ENCODE results near the gene RMND1.

Gene RMND1

DNA sequence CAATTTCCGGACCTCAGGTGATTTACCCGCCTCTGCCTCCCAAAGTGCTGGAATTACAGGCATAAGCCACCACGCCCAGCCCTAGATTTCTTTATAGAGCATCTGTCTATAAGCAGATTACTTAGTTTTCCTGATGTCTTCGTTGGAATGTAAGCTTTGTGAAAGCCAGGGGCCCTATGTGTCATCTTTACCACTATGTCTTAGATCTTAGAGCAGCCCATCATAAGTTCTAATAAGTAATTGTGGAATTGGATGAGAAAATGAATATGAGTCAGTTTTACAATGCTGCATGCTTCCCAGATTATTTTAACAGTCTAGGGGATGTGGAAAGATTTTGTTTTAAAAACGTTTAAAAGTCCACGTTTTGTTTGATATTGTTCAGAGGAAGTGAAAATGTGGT, 51.5 kb downstream of the RMND1 start:
- TF ChIP-seq, protein P1, sequence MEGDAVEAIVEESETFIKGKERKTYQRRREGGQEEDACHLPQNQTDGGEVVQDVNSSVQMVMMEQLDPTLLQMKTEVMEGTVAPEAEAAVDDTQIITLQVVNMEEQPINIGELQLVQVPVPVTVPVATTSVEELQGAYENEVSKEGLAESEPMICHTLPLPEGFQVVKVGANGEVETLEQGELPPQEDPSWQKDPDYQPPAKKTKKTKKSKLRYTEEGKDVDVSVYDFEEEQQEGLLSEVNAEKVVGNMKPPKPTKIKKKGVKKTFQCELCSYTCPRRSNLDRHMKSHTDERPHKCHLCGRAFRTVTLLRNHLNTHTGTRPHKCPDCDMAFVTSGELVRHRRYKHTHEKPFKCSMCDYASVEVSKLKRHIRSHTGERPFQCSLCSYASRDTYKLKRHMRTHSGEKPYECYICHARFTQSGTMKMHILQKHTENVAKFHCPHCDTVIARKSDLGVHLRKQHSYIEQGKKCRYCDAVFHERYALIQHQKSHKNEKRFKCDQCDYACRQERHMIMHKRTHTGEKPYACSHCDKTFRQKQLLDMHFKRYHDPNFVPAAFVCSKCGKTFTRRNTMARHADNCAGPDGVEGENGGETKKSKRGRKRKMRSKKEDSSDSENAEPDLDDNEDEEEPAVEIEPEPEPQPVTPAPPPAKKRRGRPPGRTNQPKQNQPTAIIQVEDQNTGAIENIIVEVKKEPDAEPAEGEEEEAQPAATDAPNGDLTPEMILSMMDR (IDR thresholded peaks at IDR 0.05) = no peak
- TF ChIP-seq ZFX (IDR thresholded peaks at IDR 0.05; ENCODE audit: borderline replicate concordance) = no peak
- no peak overlapping the region for H3K27ac ChIP-seq

DNA sequence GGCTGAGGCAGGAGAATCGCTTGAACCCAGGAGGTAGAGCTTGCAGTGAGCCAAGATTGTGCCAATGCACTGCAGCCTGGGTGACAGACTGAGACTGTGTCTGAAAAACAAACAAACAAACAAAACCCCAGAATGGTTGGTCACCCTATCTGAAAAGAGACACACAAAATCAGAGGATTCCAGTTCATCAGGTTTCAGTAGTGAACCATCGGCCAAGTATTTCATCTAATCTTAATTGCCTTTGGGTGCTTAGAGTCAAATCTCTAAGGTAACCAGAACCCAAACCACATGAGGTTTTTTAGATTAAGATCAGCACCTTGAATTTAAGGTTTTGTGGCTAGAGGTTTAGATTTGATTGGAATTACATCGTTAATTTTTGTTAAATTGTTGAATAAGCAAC, 52.2 kb downstream of the RMND1 start:
- no peak overlapping the region for H3K27ac ChIP-seq

DNA sequence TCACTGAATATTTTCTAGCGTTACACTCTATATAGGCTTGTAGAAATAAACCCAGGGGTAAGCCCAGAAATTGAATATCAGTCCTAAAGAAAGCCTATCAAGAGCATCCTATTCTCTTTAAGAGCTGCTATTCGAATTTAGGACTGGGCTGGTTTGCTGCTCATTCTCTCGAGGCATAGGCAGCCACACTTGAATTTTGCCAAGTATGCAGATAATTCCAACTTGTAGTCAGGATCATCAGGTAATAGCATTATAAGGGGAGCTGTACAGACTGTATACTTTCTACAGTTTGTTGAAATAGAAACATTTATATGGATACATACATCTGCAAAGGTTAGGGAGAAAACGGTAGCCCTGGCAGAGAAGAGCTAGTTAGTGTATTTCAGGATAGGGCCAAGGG, 58.5 kb downstream of the RMND1 start:
- no peak for TF ChIP-seq ZFX (IDR thresholded peaks at IDR 0.05; ENCODE audit: borderline replicate concordance)
- TF ChIP-seq, protein P1 (IDR thresholded peaks at IDR 0.05) = no peak
- no peak overlapping the region for H3K27ac ChIP-seq

More for the DNA sequence above, 52.2 kb downstream of the RMND1 start:
- TF ChIP-seq ZFX (IDR thresholded peaks at IDR 0.05; ENCODE audit: borderline replicate concordance) = no peak
- TF ChIP-seq, protein P1 (IDR thresholded peaks at IDR 0.05) = no peak

DNA sequence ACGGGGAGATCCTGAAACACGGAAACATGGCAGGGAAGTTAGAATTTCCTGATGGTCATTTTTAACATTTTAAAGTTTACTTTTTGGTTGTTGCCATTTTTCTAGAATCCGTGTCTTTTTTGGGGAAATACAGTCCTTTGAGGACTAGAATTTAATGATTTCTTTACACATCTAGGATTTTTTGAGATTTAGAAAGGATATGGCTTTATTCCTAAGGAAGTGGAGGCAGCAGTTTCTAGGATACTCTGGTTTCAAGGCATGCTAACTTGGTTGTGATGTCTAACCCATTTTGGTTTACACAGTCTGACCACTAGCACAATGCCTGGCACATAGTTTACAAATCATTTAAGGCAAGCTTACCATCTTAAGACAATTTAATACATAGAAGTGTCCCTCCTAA, 59.5 kb downstream of the RMND1 start:
- peak overlapping the region; percentile 100 for H3K27ac ChIP-seq

DNA sequence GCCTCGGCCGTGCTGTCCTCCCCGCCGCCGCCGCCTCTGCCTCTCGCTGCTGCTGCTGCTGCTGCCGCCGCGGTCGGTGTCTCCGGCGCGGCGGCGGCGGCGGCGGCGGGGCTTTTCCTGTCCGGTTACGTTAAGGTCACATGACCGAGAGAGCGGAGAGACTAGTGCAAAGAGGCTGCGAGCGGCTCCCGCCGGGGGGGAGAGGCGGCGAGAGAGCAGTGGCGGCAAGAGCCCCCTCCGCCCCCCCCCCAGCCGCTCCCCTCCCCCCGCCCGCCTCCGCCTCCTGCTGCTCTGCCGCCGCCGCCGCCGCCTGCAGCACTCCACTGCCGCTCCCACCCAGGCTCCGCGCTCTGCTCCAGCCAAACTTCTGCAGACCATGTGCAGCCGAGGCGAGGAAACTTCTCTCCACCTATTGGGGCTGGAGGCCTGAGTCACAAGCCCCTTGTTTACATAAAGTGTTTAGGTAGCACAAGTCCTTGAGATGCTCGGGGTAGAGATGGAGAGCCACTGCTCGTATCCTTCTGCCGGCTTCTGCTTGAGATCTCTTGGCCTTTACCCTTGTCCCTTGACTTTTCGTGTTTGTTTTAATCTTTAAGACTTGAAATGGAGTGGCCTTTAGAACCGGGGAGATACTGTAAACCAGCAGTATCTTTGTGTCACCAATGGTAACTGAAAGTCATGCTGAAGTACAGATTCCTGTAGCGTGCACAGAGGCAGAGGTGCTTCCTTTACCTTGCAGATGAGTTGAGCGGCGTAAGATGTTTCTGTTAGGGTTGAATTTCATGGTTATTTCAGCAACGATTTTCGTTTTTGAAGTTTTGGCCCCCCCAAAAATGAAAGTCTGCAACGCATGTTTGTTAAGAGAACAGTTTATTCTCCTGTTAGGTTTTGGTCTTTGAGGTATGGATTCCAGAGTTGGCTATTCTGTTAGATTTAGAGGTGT, 60.2 kb downstream of the RMND1 start, which contains the start of gene ZBTB2:
Gene ZBTB2 (minus strand): TSS at position 89 of the 943 bp plus-strand sequence. CDS start 17,922 bp downstream, outside the sequence.
- TF ChIP-seq, protein P1 (IDR thresholded peaks at IDR 0.05) = no peak
- no peak for TF ChIP-seq ZFX (IDR thresholded peaks at IDR 0.05; ENCODE audit: borderline replicate concordance)
- H3K27ac ChIP-seq = peak within 1 kb of the TSS; percentile 100

More for the DNA sequence above, 59.5 kb downstream of the RMND1 start:
- TF ChIP-seq ZFX (IDR thresholded peaks at IDR 0.05; ENCODE audit: borderline replicate concordance) = no peak
- TF ChIP-seq, protein P1 (IDR thresholded peaks at IDR 0.05) = no peak

DNA sequence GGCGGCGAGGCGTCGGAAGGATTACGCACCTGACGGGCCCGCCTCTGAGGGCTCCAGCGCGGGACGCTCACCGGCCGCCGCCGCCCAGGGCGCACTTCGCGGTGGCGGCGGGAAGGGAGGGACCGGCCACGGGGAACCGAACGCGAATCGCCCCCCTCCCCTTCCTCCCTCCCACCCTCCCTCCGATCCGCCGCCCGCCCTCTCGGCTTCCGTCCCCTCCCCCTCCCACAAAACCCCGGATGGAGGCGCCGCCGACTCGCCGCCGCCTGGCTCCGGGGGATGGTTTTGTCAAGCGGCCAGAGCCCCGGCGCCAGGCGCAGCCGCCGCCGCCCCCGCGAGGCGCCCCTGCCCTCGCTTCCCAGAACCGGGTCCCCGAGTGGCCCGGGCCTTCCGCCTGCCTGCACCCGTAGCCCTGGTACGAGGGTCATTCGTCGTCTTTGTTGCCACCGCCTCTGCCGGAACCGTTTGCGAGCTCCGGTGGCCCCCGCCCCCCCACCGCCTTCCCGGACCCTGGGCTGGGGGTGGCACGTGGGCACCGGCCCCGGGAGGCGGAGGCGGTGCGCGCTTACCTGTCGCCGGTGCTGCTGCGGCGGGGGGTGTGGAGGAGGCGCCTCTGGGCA, 61.0 kb downstream of the RMND1 start:
- TF ChIP-seq, protein P1 (IDR thresholded peaks at IDR 0.05) = no peak
- no peak for TF ChIP-seq ZFX (IDR thresholded peaks at IDR 0.05; ENCODE audit: borderline replicate concordance)
- H3K27ac ChIP-seq = peak overlapping the region; percentile 100
